Endothelial cell of hepatic sinusoid (primary cell): ENCODE results near the gene ZNF710.
"Not testable (repeated sequence)": the region's sequence is repeated elsewhere in the genome, so short reads cannot be mapped to it uniquely, and the experiment has no call there.

ENCODE experiments used
- in situ Hi-C: cut with HindIII; loops from 2 replicates; pipeline ENCODE4 v1.10.0; 2017; ENCODE audit warnings: low sequenced_read_pairs

ZNF710 gene, protein sequence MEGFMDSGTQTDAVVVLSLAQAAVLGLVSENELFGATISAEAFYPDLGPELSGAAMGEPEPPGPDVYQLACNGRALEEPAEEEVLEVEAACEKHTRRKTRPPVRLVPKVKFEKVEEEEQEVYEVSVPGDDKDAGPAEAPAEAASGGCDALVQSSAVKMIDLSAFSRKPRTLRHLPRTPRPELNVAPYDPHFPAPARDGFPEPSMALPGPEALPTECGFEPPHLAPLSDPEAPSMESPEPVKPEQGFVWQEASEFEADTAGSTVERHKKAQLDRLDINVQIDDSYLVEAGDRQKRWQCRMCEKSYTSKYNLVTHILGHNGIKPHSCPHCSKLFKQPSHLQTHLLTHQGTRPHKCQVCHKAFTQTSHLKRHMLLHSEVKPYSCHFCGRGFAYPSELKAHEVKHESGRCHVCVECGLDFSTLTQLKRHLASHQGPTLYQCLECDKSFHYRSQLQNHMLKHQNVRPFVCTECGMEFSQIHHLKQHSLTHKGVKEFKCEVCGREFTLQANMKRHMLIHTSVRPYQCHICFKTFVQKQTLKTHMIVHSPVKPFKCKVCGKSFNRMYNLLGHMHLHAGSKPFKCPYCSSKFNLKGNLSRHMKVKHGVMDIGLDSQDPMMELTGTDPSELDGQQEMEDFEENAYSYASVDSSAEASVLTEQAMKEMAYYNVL

DNA sequence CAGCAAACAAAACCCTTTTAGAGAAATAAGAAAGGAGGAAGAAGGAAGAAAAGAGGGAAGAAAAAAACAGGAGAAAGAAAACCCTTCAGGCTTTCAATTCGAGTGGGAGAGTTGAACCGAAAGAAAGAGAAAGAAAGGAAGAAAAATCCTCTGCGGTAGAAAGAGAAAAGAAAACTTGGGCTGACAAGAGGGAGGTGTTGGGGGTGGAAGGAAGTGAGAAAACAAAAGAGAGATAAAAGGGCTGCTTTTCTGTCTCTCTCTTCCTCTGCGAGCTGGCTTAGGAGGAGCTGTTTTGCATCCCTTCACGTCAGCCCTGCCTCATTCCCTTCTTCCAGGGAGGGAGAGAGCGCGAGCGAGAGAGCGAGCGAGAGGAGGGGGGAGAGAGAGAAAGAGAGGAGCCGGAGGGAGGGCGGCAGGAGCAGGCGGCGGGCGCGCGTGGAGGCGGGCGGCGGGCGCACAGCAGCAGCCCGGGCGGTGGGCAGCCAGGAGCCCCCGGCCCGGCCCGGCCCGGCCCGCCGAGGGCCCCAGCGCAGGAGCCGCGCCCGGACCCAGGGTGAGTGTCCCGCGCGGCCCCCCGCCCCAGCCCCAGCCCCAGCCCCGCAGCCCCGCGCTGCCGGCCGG, at the start of gene ZNF710:
ZNF710 (plus strand) TSS at position 263 of the 621 bp plus-strand sequence. CDS start 65,814 bp downstream, outside the sequence.
- in situ Hi-C loops = no loop called here

GRCh38 chr15:89954541-89954940, 46.6 kb upstream of the ZNF710 start:
- in situ Hi-C loops = no loop called here

DNA sequence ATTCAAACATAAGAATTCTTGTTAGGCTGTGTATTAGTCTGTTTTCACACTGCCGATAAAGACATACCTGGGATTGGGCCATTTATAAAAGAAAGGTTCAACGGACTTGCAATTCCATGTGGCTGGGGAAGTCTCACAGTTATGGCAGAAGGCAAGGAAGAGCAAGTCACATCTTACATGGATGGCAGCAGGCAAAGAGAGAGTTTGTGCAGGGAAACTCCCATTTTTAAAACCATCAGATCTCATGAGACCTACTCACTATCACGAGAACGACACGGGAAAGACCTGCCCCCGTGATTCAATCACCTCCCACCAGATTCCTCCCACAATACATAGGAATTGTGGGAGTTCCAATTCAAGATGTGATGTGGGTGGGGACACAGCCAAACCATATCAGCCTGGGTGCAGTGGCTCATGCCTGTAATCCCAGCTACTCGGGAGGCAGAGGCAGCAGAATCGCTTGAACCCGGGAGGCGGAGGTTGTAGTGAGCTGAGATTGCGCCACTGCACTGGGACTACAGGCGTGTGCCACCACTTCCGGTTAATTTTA, 45.6 kb upstream of the ZNF710 start:
- in situ Hi-C loops = not testable (repeated sequence)

DNA sequence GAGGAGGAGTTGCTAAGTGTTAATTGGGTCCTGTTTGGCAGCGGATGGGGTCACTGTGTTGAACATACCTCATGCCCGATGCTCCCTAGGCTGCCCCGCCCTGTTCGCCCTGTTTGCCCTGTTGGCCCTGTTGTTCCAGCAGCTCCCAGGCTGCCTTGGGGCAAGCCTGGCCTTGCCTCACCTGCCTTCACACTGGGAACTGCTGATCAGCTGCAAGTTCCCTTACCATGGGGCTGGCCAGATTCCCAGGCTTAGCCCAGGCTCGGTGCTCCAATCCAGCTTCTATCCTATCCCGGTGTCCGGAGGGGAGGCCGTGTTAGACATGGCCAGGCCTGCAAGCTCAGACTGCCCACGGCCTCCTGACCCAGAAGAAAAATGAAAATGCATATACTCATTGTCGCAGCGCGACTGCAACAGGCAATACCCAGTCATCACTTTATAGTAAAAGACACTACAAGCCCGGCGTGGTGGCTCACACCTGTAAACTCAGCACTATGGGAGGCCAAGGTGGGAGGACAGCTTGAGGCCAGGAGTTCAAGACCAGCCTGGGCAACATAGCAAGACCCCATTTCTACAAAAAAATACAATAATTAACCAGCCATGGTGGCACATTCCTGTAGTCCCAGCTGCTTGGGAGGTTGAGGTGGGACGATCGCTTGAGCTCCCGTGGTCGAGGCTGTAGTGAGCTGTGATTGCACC, 42.9 kb upstream of the ZNF710 start:
- in situ Hi-C loops = no loop called here

DNA sequence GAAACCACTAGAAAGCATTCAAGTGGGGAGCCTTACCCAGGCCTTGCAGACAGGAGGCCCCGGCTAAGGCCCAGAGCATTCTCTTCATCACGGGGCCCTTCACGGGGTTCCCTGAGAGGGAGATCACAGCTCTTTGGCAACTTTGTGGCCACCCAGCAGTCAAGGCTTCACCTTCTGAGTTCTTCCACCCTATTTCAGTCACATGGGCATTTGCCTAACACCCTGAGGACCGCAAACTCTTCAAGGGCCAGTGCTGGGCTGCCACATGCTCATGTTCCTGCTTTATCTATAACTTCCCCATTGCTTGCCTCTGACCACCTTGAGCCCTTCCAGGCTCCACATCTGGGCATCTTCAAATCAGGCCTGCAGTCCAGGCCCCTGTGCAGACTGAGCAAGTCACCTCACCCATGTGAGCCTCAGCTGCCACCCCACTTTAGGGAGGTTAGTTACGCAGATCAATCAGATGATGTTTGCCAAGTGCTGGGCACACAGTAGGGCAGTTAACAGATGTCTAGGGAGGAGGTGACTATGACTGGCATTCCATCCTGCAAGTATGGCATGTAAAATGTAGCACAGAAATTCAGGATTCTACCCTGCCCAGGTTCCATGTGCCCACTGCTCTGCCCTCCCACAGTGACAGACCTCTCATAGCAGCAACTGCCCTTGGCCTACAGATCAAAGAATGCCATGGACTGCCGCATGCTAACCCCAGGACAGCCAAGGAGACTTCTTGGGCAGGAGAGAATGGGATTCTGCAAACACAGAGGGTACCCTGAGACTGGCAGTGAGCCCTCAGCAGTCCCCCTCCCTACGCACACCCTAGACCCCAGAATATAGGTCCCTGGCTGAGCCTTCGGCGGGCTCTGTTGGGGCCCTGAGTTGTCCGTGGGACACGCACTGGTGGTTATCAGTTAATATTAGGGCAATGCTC, 37.6 kb upstream of the ZNF710 start:
- in situ Hi-C loops = no loop called here

GRCh38 chr15:89964232-89964954, 36.7 kb upstream of the ZNF710 start:
- in situ Hi-C loops = no loop called here

DNA sequence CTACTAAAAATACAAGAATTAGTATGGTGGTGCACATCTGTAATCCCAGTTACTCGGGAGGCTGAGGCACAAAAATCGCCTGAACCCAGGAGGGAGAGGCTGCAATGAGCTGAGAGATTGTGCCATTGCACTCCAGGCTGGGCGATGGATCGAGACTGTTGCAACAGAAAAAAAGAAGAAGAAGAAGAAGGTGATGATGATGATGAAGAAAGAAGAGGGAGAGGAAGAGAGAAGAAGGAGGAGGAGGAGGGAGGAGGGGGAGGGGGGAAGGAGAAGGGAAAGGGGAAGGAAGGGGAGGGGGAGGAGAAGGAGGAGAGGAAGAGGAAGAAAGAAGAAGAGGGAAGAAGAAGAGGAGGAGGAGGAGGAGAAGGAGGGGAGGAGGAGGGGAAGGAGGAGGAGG, 33.2 kb upstream of the ZNF710 start:
- in situ Hi-C loops = no loop called here

DNA sequence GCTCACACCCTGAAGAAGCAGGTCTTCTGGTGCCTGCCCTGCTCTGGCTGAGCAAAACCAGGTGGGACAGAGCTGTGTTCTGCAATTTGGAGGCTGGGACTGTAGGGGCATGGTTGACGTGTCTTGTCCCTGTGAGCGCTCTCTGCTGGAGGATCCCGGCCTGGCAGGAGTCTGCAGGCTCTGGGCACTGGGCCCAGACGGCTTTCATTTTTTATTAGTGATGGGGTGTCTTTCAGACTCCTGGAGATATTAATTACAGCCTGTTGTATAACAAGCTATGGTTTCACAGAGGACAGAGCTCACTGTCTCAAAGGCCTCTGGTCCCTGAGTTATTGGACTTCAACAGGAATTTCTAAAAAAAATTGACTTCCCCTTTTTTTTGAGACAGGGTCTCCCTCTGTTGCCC, 29.5 kb upstream of the ZNF710 start:
- in situ Hi-C loops = no loop called here

GRCh38 chr15:89972085-89972484, 29.0 kb upstream of the ZNF710 start:
- in situ Hi-C loops = no loop called here

GRCh38 chr15:89975482-89976245, 25.5 kb upstream of the ZNF710 start:
- in situ Hi-C loops = no loop called here

GRCh38 chr15:89976246-89976600, 24.9 kb upstream of the ZNF710 start:
- in situ Hi-C loops = no loop called here

DNA sequence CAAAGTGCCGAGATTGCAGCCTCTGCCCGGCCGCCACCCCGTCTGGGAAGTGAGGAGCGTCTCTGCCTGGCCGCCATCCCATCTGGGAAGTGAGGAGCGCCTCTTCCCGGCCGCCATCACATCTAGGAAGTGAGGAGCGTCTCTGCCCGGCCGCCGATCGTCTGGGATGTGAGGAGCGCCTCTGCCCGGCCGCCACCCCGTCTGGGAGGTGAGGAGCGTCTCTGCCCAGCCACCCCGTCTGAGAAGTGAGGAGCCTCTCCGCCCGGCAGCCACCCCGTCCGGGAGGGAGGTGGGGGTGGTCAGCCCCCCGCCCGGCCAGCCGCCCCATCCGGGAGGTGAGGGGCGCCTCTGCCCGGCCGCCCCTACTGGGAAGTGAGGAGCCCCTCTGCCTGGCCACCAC, 23.3 kb upstream of the ZNF710 start:
- in situ Hi-C loops = not testable (repeated sequence)

GRCh38 chr15:89978914-89979313, 22.2 kb upstream of the ZNF710 start:
- in situ Hi-C loops = no loop called here

- in situ Hi-C loops = loop anchor here (5.0 kb wide), 1 partner anchor 106 kb away; no protein-coding TSS in a partner anchor
These were observed 20.2 kb upstream of the ZNF710 start for GRCh38 chr15:89980896-89981295.

GRCh38 chr15:89982315-89983055, 18.6 kb upstream of the ZNF710 start:
- in situ Hi-C loops = loop anchor here (5.0 kb wide), 1 partner anchor 105 kb away; no protein-coding TSS in a partner anchor

DNA sequence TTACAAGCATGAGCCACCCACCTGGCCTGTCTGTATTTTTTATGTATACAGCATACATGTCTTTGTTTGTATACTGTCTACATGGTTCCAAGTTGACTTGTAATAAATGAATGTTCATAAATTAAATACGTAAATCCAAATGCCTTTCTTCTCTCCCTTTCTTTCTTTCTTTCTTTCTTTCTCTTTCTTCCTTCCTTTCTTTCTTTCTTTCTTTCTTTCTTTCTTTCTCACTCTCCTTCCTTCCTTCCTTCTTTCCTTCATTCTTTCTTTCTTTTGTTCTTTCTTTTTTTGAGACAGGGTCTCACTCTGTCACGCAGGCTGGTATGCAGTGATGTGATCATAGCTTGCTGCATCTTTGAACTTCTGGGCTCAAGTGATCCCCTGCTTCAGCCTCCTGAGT, 17.1 kb upstream of the ZNF710 start:
- in situ Hi-C loops = loop anchor here (5.0 kb wide), 1 partner anchor 103 kb away; no protein-coding TSS in a partner anchor

- in situ Hi-C loops = loop anchor here (5.0 kb wide), 1 partner anchor 103 kb away; no protein-coding TSS in a partner anchor
These were observed 16.6 kb upstream of the ZNF710 start for GRCh38 chr15:89984421-89985010.
